WTC11 (cell line): ENCODE data around the gene HES4. TPM values are rescaled to one million over a fixed set of nuclear protein-coding genes. Genes with fewer than 3 reads are reported as not detected.

Source experiments
- ATAC-seq: fragments of 200-7000 bp; cut with Tn5 transposase; 2 replicates; pipeline ENCODE4 v1.10.0; 2021; ENCODE audit warnings: mild to moderate bottlenecking, moderate library complexity
- CTCF ChIA-PET: fragments of 300-600 bp; sonication (Branson Sonifier 250); formaldehyde crosslinking; loops from one replicate; lab custom pipeline; 2021; ENCODE audit warnings: antibody characterized with exemption; lab: Charles Lee
- POLR2A ChIA-PET: fragments of 350-600 bp; sonication (Branson Sonifier 250); formaldehyde crosslinking; loops from one replicate; lab custom pipeline; 2021; ENCODE audit warnings: antibody characterized with exemption; lab: Charles Lee
- DNase-seq: peaks from one replicate; pipeline ENCODE4 v3.0.0; 2021; ENCODE audit warnings: low spot score
- H3K27ac Mint-ChIP-seq: 2 replicates; pipeline ENCODE4 v1.8.0; 2021; ENCODE audit warnings: mixed read lengths
- H3K27me3 Mint-ChIP-seq: 2 replicates; pipeline ENCODE4 v1.8.0; 2021; ENCODE audit warnings: low read depth, mild to moderate bottlenecking, moderate library complexity, mixed read lengths
- H3K36me3 Mint-ChIP-seq: 2 replicates; pipeline ENCODE4 v1.8.0; 2021; ENCODE audit warnings: mixed read lengths
- H3K4me1 Mint-ChIP-seq: 2 replicates; pipeline ENCODE4 v1.8.0; 2022; ENCODE audit warnings: mixed read lengths
- H3K4me3 Mint-ChIP-seq: 2 replicates; pipeline ENCODE4 v1.8.0; 2021; ENCODE audit warnings: mild to moderate bottlenecking, moderate library complexity, mixed read lengths
- H3K9me3 Mint-ChIP-seq: 2 replicates; pipeline ENCODE4 v1.8.0; 2021; ENCODE audit warnings: mixed read lengths
- ESRRA ChIP-seq: sonication (generic); formaldehyde crosslinking; IDR thresholded peaks from 2 replicates; pipeline ENCODE4 v1.8.1; 2022; ENCODE audit warnings: mild to moderate bottlenecking, missing genetic modification reagents, borderline replicate concordance
- GABPB1 ChIP-seq: sonication (generic); formaldehyde crosslinking; IDR thresholded peaks from 2 replicates; pipeline ENCODE4 v1.8.1; 2023; ENCODE audit warnings: mild to moderate bottlenecking, missing genetic modification reagents
- GRHL2 ChIP-seq: fragments of 250-450 bp; sonication (Bioruptor Pico); IDR thresholded peaks from 2 replicates; pipeline ENCODE4 v1.8.0; 2022; ENCODE audit warnings: mild to moderate bottlenecking, moderate library complexity; ENCODE audit not compliant: insufficient replicate concordance, severe bottlenecking
- MYBL2 ChIP-seq: sonication (generic); formaldehyde crosslinking; IDR thresholded peaks from 2 replicates; pipeline ENCODE4 v1.8.1; 2023; ENCODE audit warnings: mild to moderate bottlenecking, moderate library complexity, missing genetic modification reagents
- NFATC4 ChIP-seq: fragments of 250-450 bp; sonication (Bioruptor Pico); IDR thresholded peaks from 2 replicates; pipeline ENCODE4 v1.9.0; 2021; ENCODE audit warnings: mild to moderate bottlenecking
- NFYB ChIP-seq: sonication (generic); formaldehyde crosslinking; conservative IDR thresholded peaks from 2 replicates; pipeline ENCODE4 v1.8.0; 2022; ENCODE audit warnings: low read depth, missing genetic modification reagents
- NR1H2 ChIP-seq: sonication (generic); formaldehyde crosslinking; IDR thresholded peaks from 2 replicates; pipeline ENCODE4 v1.9.0; 2021; ENCODE audit warnings: mild to moderate bottlenecking, moderate library complexity, missing genetic modification reagents
- OVOL2 ChIP-seq: fragments of 250-450 bp; sonication (Bioruptor Pico); IDR thresholded peaks from 2 replicates; pipeline ENCODE4 v1.9.0; 2021; ENCODE audit warnings: mild to moderate bottlenecking, borderline replicate concordance
- TEAD1 ChIP-seq: sonication (generic); formaldehyde crosslinking; IDR thresholded peaks from 2 replicates; pipeline ENCODE4 v1.8.0; 2022; ENCODE audit warnings: mild to moderate bottlenecking, missing genetic modification reagents
- TEAD4 ChIP-seq: sonication (generic); formaldehyde crosslinking; IDR thresholded peaks from 2 replicates; pipeline ENCODE4 v1.8.0; 2022; ENCODE audit warnings: mild to moderate bottlenecking, missing genetic modification reagents
- ZNF138 ChIP-seq: sonication (generic); formaldehyde crosslinking; conservative IDR thresholded peaks from 2 replicates; pipeline ENCODE4 v1.8.1; 2022; ENCODE audit warnings: mild to moderate bottlenecking, moderate library complexity, missing genetic modification reagents
- ZNF219 ChIP-seq: sonication (generic); formaldehyde crosslinking; IDR thresholded peaks from 2 replicates; pipeline ENCODE4 v1.8.0; 2023; ENCODE audit warnings: missing genetic modification reagents, mild to moderate bottlenecking, borderline replicate concordance
- ZNF263 ChIP-seq: sonication (generic); formaldehyde crosslinking; IDR thresholded peaks from 2 replicates; pipeline ENCODE4 v1.8.1; 2022; ENCODE audit warnings: low read depth, mild to moderate bottlenecking, moderate library complexity, missing genetic modification reagents
- ZNF396 ChIP-seq: fragments of 250-450 bp; sonication (Bioruptor Pico); IDR thresholded peaks from 2 replicates; pipeline ENCODE4 v1.8.0; 2021; ENCODE audit warnings: mild to moderate bottlenecking, moderate library complexity, borderline replicate concordance
- ZNF416 ChIP-seq: fragments of 250-450 bp; sonication (Bioruptor Pico); IDR thresholded peaks from 2 replicates; pipeline ENCODE4 v1.9.0; 2021; ENCODE audit warnings: mild to moderate bottlenecking, inconsistent platforms
- ZNF423 ChIP-seq: fragments of 250-450 bp; sonication (Bioruptor Pico); IDR thresholded peaks from 2 replicates; pipeline ENCODE4 v2.1.2; 2022; ENCODE audit warnings: mild to moderate bottlenecking, moderate library complexity
- total RNA-seq: library from RNA; stranded (reverse); gene quantifications from 3 replicates; pipeline ENCODE4 v1.2.3, GENCODE V29; 2021
- TF ChIP-seq, protein P1 (sequence below): sonication (generic); formaldehyde crosslinking; IDR thresholded peaks from 2 replicates; pipeline ENCODE4 v1.8.1; 2022; ENCODE audit warnings: low read depth, missing genetic modification reagents, borderline replicate concordance
- TF ChIP-seq, protein P2 (sequence below): fragments of 250-450 bp; sonication (Bioruptor Pico); IDR thresholded peaks from 2 replicates; pipeline ENCODE4 v2.1.2; 2022; ENCODE audit warnings: mild to moderate bottlenecking, moderate library complexity
- TF ChIP-seq, protein P3 (sequence below): sonication (generic); formaldehyde crosslinking; IDR thresholded peaks from 2 replicates; pipeline ENCODE4 v1.8.0; 2022; ENCODE audit warnings: mild to moderate bottlenecking, missing genetic modification reagents
- TF ChIP-seq, protein P4 (sequence below): sonication (generic); formaldehyde crosslinking; IDR thresholded peaks from 2 replicates; pipeline ENCODE4 v1.8.1; 2023; ENCODE audit warnings: mild to moderate bottlenecking, missing genetic modification reagents
- TF ChIP-seq, protein P5 (sequence below): sonication (generic); formaldehyde crosslinking; IDR thresholded peaks from 2 replicates; pipeline ENCODE4 v1.8.1; 2022; ENCODE audit warnings: mild to moderate bottlenecking, moderate library complexity, missing genetic modification reagents
- TF ChIP-seq, protein P6 (sequence below): sonication (generic); formaldehyde crosslinking; IDR thresholded peaks from 2 replicates; pipeline ENCODE4 v1.8.1; 2022; ENCODE audit warnings: low read depth, mild to moderate bottlenecking, moderate library complexity, missing genetic modification reagents, borderline replicate concordance
- TF ChIP-seq, protein P7 (sequence below): fragments of 250-450 bp; sonication (Bioruptor Pico); IDR thresholded peaks from 2 replicates; pipeline ENCODE4 v1.9.0; 2021; ENCODE audit warnings: mild to moderate bottlenecking

Gene HES4
- total RNA-seq, 1 experiment from 2014 or later: 4.5 TPM

DNA sequence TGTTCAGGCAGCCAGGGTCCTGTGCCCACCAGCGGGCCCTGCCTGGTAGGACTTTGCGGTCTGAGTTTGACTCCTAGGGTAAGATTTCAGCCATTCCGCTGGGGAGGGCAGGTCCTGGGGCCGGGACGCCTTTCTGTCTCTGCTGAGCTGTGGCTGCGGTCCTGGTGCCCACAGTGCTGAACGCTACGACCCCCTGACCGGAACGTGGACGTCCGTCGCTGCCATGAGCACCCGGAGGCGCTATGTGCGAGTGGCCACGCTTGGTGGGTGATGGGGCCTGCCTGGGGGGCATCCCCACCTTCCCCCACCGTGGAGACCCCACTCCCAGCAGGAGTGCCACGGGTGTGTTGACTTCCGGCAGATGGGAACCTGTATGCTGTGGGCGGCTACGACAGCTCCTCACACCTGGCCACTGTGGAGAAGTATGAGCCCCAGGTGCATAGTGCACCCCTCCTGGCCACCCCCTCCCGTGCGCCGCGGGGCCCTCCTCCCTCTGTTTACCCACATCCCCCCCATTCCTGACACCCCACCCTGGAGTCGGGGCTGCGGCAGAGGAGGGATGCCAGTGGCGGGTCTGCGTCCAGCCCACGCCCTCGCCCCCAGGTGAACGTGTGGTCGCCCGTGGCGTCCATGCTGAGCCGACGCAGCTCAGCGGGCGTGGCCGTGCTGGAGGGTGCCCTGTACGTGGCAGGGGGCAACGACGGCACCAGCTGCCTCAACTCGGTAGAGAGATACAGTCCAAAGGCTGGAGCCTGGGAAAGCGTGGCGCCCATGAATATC, 36.0 kb downstream of the HES4 start (continued):
- TF ChIP-seq, protein P1, sequence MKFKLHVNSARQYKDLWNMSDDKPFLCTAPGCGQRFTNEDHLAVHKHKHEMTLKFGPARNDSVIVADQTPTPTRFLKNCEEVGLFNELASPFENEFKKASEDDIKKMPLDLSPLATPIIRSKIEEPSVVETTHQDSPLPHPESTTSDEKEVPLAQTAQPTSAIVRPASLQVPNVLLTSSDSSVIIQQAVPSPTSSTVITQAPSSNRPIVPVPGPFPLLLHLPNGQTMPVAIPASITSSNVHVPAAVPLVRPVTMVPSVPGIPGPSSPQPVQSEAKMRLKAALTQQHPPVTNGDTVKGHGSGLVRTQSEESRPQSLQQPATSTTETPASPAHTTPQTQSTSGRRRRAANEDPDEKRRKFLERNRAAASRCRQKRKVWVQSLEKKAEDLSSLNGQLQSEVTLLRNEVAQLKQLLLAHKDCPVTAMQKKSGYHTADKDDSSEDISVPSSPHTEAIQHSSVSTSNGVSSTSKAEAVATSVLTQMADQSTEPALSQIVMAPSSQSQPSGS (CRISPR knock-in tag): no peak
- TF ChIP-seq GRHL2 (CRISPR knock-in tag) (no peak), OVOL2 (CRISPR knock-in tag) (no peak), TEAD4 (CRISPR knock-in tag) (no peak), ZNF138 (CRISPR knock-in tag) (no peak), ZNF416 (no peak)
- TF ChIP-seq, protein P2, sequence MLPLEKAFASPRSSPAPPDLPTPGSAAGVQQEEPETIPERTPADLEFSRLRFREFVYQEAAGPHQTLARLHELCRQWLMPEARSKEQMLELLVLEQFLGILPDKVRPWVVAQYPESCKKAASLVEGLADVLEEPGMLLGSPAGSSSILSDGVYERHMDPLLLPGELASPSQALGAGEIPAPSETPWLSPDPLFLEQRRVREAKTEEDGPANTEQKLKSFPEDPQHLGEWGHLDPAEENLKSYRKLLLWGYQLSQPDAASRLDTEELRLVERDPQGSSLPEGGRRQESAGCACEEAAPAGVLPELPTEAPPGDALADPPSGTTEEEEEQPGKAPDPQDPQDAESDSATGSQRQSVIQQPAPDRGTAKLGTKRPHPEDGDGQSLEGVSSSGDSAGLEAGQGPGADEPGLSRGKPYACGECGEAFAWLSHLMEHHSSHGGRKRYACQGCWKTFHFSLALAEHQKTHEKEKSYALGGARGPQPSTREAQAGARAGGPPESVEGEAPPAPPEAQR: no peak
- TF ChIP-seq, protein P3, sequence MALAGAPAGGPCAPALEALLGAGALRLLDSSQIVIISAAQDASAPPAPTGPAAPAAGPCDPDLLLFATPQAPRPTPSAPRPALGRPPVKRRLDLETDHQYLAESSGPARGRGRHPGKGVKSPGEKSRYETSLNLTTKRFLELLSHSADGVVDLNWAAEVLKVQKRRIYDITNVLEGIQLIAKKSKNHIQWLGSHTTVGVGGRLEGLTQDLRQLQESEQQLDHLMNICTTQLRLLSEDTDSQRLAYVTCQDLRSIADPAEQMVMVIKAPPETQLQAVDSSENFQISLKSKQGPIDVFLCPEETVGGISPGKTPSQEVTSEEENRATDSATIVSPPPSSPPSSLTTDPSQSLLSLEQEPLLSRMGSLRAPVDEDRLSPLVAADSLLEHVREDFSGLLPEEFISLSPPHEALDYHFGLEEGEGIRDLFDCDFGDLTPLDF (CRISPR knock-in tag): no peak

DNA sequence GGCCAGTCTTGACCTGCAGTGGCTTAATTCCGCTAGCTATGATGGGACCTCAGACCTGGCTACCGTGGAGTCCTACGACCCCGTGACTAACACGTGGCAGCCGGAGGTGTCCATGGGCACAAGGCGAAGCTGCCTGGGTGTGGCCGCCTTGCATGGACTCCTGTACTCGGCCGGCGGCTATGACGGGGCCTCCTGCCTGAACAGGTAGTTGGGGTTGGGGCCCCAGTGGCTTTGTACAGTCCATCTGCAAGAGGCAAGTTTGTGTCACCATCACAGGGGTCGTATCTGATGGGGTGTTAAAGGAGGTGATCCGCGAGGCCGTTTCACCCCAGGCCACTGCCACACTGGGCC, 36.6 kb downstream of the HES4 start:
- peaks cover 26% of the 10 kb centered on the region for H3K27me3 Mint-ChIP-seq
- ChIA-PET CTCF (no interaction called here), POLR2A (no interaction called here)
- H3K27ac Mint-ChIP-seq: no peak overlapping the region
- ATAC-seq (no peak), DNase-seq (no peak)
- TF ChIP-seq ESRRA (CRISPR knock-in tag) (no peak), ZNF263 (CRISPR knock-in tag) (no peak), ZNF416 (no peak), GABPB1 (no peak), TEAD1 (CRISPR knock-in tag) (no peak), NFATC4 (CRISPR knock-in tag) (no peak), MYBL2 (CRISPR knock-in tag) (no peak), GRHL2 (CRISPR knock-in tag) (no peak), NFYB (no peak), ZNF219 (no peak), NR1H2 (CRISPR knock-in tag) (no peak), ZNF423 (no peak), ZNF396 (CRISPR knock-in tag) (no peak)
- TF ChIP-seq, protein P4, sequence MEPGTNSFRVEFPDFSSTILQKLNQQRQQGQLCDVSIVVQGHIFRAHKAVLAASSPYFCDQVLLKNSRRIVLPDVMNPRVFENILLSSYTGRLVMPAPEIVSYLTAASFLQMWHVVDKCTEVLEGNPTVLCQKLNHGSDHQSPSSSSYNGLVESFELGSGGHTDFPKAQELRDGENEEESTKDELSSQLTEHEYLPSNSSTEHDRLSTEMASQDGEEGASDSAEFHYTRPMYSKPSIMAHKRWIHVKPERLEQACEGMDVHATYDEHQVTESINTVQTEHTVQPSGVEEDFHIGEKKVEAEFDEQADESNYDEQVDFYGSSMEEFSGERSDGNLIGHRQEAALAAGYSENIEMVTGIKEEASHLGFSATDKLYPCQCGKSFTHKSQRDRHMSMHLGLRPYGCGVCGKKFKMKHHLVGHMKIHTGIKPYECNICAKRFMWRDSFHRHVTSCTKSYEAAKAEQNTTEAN: no peak
- TF ChIP-seq, protein P5, sequence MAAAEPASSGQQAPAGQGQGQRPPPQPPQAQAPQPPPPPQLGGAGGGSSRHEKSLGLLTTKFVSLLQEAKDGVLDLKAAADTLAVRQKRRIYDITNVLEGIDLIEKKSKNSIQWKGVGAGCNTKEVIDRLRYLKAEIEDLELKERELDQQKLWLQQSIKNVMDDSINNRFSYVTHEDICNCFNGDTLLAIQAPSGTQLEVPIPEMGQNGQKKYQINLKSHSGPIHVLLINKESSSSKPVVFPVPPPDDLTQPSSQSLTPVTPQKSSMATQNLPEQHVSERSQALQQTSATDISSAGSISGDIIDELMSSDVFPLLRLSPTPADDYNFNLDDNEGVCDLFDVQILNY (CRISPR knock-in tag): no peak
- TF ChIP-seq, protein P6, sequence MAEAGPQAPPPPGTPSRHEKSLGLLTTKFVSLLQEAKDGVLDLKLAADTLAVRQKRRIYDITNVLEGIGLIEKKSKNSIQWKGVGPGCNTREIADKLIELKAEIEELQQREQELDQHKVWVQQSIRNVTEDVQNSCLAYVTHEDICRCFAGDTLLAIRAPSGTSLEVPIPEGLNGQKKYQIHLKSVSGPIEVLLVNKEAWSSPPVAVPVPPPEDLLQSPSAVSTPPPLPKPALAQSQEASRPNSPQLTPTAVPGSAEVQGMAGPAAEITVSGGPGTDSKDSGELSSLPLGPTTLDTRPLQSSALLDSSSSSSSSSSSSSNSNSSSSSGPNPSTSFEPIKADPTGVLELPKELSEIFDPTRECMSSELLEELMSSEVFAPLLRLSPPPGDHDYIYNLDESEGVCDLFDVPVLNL (CRISPR knock-in tag): no peak
- TF ChIP-seq, protein P2: no peak
- TF ChIP-seq, protein P7, sequence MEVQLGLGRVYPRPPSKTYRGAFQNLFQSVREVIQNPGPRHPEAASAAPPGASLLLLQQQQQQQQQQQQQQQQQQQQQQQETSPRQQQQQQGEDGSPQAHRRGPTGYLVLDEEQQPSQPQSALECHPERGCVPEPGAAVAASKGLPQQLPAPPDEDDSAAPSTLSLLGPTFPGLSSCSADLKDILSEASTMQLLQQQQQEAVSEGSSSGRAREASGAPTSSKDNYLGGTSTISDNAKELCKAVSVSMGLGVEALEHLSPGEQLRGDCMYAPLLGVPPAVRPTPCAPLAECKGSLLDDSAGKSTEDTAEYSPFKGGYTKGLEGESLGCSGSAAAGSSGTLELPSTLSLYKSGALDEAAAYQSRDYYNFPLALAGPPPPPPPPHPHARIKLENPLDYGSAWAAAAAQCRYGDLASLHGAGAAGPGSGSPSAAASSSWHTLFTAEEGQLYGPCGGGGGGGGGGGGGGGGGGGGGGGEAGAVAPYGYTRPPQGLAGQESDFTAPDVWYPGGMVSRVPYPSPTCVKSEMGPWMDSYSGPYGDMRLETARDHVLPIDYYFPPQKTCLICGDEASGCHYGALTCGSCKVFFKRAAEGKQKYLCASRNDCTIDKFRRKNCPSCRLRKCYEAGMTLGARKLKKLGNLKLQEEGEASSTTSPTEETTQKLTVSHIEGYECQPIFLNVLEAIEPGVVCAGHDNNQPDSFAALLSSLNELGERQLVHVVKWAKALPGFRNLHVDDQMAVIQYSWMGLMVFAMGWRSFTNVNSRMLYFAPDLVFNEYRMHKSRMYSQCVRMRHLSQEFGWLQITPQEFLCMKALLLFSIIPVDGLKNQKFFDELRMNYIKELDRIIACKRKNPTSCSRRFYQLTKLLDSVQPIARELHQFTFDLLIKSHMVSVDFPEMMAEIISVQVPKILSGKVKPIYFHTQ: no peak
- H3K4me1 Mint-ChIP-seq: peaks cover 6% of the 10 kb centered on the region
- H3K9me3 Mint-ChIP-seq: no peaks in the 10 kb centered on the region
- H3K4me3 Mint-ChIP-seq: no peak overlapping the region
- H3K36me3 Mint-ChIP-seq: 0 out of 2 replicates have a peak, but pooled peaks cover 2% of the 10 kb centered on the region
